SK-N-MC (cell line): Measurements from ENCODE around the gene MVK.

Experiments
- DNase-seq: peaks from one replicate; pipeline ENCODE4 v3.0.0-alpha.2; 2011; ENCODE audit warnings: low read depth, low spot score
- H3K27ac ChIP-seq: fragments of 200-600 bp; sonication (generic); 2 replicates; pipeline ENCODE4 v1.5.1; 2016; ENCODE audit warnings: mixed run types
- H3K36me3 ChIP-seq: fragments of 200-600 bp; sonication (generic); 2 replicates; pipeline ENCODE4 v1.6.1; 2017; ENCODE audit warnings: antibody characterized with exemption, low read length, mixed read lengths; ENCODE audit not compliant: insufficient read depth
- H3K4me3 ChIP-seq: fragments of 200-600 bp; sonication (generic); 2 replicates; pipeline ENCODE4 v1.5.1; 2016
- H3K9ac ChIP-seq: fragments of 200-600 bp; sonication (generic); 2 replicates; pipeline ENCODE4 v1.8.0; 2017; ENCODE audit warnings: mixed run types, mixed read lengths; ENCODE audit not compliant: insufficient read length
- H3K9me3 ChIP-seq: fragments of 200-600 bp; sonication (generic); 2 replicates; pipeline ENCODE4 v1.6.1; 2017; ENCODE audit warnings: low read depth, mild to moderate bottlenecking, antibody characterized with exemption, low read length, moderate library complexity, mixed read lengths
- EZH2 ChIP-seq: fragments of 200-600 bp; sonication (generic); IDR thresholded peaks from one replicate; pipeline ENCODE4 v1.6.1; 2017; ENCODE audit warnings: antibody characterized with exemption
- FOXP2 ChIP-seq: optimal IDR thresholded peaks from 2 replicates; pipeline ENCODE3; 2011; ENCODE audit warnings: mild to moderate bottlenecking, moderate library complexity; ENCODE audit not compliant: insufficient read depth; ENCODE audit errors: extremely low read length, control extremely low read depth
- POLR2AphosphoS5 ChIP-seq: IDR thresholded peaks from 2 replicates; pipeline ENCODE4 v1.6.1; 2012; ENCODE audit warnings: mild to moderate bottlenecking, low read depth, low read length, borderline replicate concordance

MVK gene

GRCh38 chr12:109609342-109609741 is 35.7 kb downstream of the MVK start:
- Histone ChIP-seq H3K36me3 (no peaks in the 10 kb centered on the region), H3K4me3 (no peak overlapping the region), H3K9ac (no peak overlapping the region), H3K9me3 (no peaks in the 10 kb centered on the region), H3K27ac (no peak overlapping the region)
- TF ChIP-seq POLR2AphosphoS5 (no peak), FOXP2 (no peak), EZH2 (no peak)
- DNase-seq, result no peak

- no peak overlapping the region for H3K9ac ChIP-seq
- H3K27ac ChIP-seq, result no peak overlapping the region
- TF ChIP-seq EZH2, result no peak
- TF ChIP-seq POLR2AphosphoS5, result no peak
- no peak for TF ChIP-seq FOXP2
- H3K4me3 ChIP-seq, result no peak overlapping the region
- no peak for DNase-seq
- H3K36me3 ChIP-seq, result no peaks in the 10 kb centered on the region
- H3K9me3 ChIP-seq, result no peaks in the 10 kb centered on the region
Observed at GRCh38 chr12:109610523-109610922, 36.9 kb downstream of the MVK start.

- DNase-seq, result no peak
- H3K4me3 ChIP-seq, result no peak overlapping the region
- TF ChIP-seq EZH2, result no peak
- no peak for TF ChIP-seq FOXP2
- no peak for TF ChIP-seq POLR2AphosphoS5
- no peaks in the 10 kb centered on the region for H3K36me3 ChIP-seq
- H3K9ac ChIP-seq, result no peak overlapping the region
- no peaks in the 10 kb centered on the region for H3K9me3 ChIP-seq
- H3K27ac ChIP-seq, result no peak overlapping the region
Observed at GRCh38 chr12:109611223-109611622, 37.6 kb downstream of the MVK start.

- DNase-seq, result no peak
- Histone ChIP-seq H3K4me3 (no peak overlapping the region), H3K27ac (no peak overlapping the region), H3K9ac (no peak overlapping the region), H3K36me3 (no peaks in the 10 kb centered on the region), H3K9me3 (no peaks in the 10 kb centered on the region)
- TF ChIP-seq POLR2AphosphoS5 (no peak), FOXP2 (no peak), EZH2 (no peak)
Observed at GRCh38 chr12:109612003-109612402, 38.4 kb downstream of the MVK start.

- Histone ChIP-seq H3K36me3 (no peaks in the 10 kb centered on the region), H3K4me3 (no peak overlapping the region), H3K9ac (no peak overlapping the region), H3K27ac (no peak overlapping the region), H3K9me3 (no peaks in the 10 kb centered on the region)
- TF ChIP-seq FOXP2 (no peak), POLR2AphosphoS5 (no peak), EZH2 (no peak)
- no peak for DNase-seq
Observed at GRCh38 chr12:109612975-109613502, 39.4 kb downstream of the MVK start.

- Histone ChIP-seq H3K27ac (no peak overlapping the region), H3K36me3 (no peaks in the 10 kb centered on the region), H3K9me3 (no peaks in the 10 kb centered on the region), H3K4me3 (no peak overlapping the region), H3K9ac (no peak overlapping the region)
- TF ChIP-seq FOXP2 (no peak), POLR2AphosphoS5 (no peak), EZH2 (no peak)
- DNase-seq, result no peak
Observed at GRCh38 chr12:109613649-109614455, 40.3 kb downstream of the MVK start.

GRCh38 chr12:109615556-109616229 is 42.1 kb downstream of the MVK start:
- Histone ChIP-seq H3K27ac (no peak overlapping the region), H3K36me3 (no peaks in the 10 kb centered on the region), H3K4me3 (no peak overlapping the region), H3K9me3 (no peaks in the 10 kb centered on the region), H3K9ac (no peak overlapping the region)
- TF ChIP-seq POLR2AphosphoS5, result no peak
- TF ChIP-seq EZH2, result no peak
- DNase-seq, result no peak

GRCh38 chr12:109617491-109617890 is 43.9 kb downstream of the MVK start:
- Histone ChIP-seq H3K9me3 (no peaks in the 10 kb centered on the region), H3K4me3 (no peak overlapping the region), H3K9ac (no peak overlapping the region), H3K36me3 (no peaks in the 10 kb centered on the region), H3K27ac (no peak overlapping the region)
- DNase-seq, result no peak
- no peak for TF ChIP-seq FOXP2
- no peak for TF ChIP-seq EZH2
- no peak for TF ChIP-seq POLR2AphosphoS5

GRCh38 chr12:109618082-109618481 is 44.5 kb downstream of the MVK start:
- no peak for DNase-seq

More at GRCh38 chr12:109618082-109618481, 44.5 kb downstream of the MVK start:
- Histone ChIP-seq H3K4me3 (no peak overlapping the region), H3K27ac (no peak overlapping the region), H3K9ac (no peak overlapping the region), H3K36me3 (no peaks in the 10 kb centered on the region), H3K9me3 (no peaks in the 10 kb centered on the region)
- TF ChIP-seq EZH2, result no peak
- TF ChIP-seq FOXP2, result no peak
- no peak for TF ChIP-seq POLR2AphosphoS5
